Loucy (cell line): Measurements from ENCODE around the gene ZNF417.
A peak's percentile ranks its signal among the peaks of the same experiment; 100 is the strongest.
"Not testable (repeated sequence)": the region's sequence is repeated elsewhere in the genome, so short reads cannot be mapped to it uniquely, and the experiment has no call there.

ENCODE experiments used
- H2AFZ ChIP-seq: fragments of 200-600 bp; sonication (generic); 2 replicates; pipeline ENCODE4 v1.6.0; 2016; ENCODE audit warnings: antibody characterized with exemption, mild to moderate bottlenecking, low read length, moderate library complexity
- H3F3A ChIP-seq: fragments of 200-600 bp; 2 replicates; pipeline ENCODE4 v1.6.0; 2016; ENCODE audit warnings: antibody characterized with exemption, low read depth, mild to moderate bottlenecking
- H3K27me3 ChIP-seq: fragments of 200-600 bp; sonication (generic); 2 replicates; pipeline ENCODE4 v1.6.1; 2014; ENCODE audit warnings: low read length, mild to moderate bottlenecking; ENCODE audit not compliant: insufficient read depth, poor library complexity, severe bottlenecking
- H3K36me3 ChIP-seq: fragments of 200-600 bp; sonication (generic); 2 replicates; pipeline ENCODE4 v1.6.1; 2016; ENCODE audit warnings: low read length; ENCODE audit not compliant: insufficient read depth
- H3K4me1 ChIP-seq: fragments of 200-600 bp; sonication (generic); 2 replicates; pipeline ENCODE4 v1.5.1; 2014; ENCODE audit warnings: low read length, mild to moderate bottlenecking; ENCODE audit not compliant: insufficient read depth, poor library complexity, severe bottlenecking
- H3K4me2 ChIP-seq: fragments of 200-600 bp; sonication (generic); 2 replicates; pipeline ENCODE4 v1.6.0; 2014; ENCODE audit warnings: antibody characterized with exemption, low read length, low read depth, mild to moderate bottlenecking; ENCODE audit not compliant: poor library complexity, severe bottlenecking
- H3K4me3 ChIP-seq: fragments of 200-600 bp; sonication (generic); 2 replicates; pipeline ENCODE4 v1.5.1; 2014; ENCODE audit warnings: low read length, mild to moderate bottlenecking, mixed read lengths; ENCODE audit not compliant: poor library complexity, severe bottlenecking
- H3K79me2 ChIP-seq: fragments of 200-600 bp; sonication (generic); 2 replicates; pipeline ENCODE4 v1.6.1; 2014; ENCODE audit warnings: low read length; ENCODE audit not compliant: insufficient read depth
- H3K9ac ChIP-seq: fragments of 200-600 bp; sonication (generic); 2 replicates; pipeline ENCODE4 v1.6.0; 2014; ENCODE audit warnings: mild to moderate bottlenecking, low read depth, low read length, moderate library complexity; ENCODE audit not compliant: poor library complexity, severe bottlenecking
- H3K9me2 ChIP-seq: fragments of 200-600 bp; sonication (generic); replicated peaks from 2 replicates; pipeline ENCODE4 v1.6.1; 2016; ENCODE audit warnings: low read depth, low read length, mixed read lengths
- H3K9me3 ChIP-seq: fragments of 200-600 bp; sonication (generic); 2 replicates; pipeline ENCODE4 v1.6.1; 2014; ENCODE audit warnings: mild to moderate bottlenecking, antibody characterized with exemption, low read length, low read depth; ENCODE audit not compliant: insufficient read depth
- H4K20me1 ChIP-seq: fragments of 200-600 bp; sonication (generic); 2 replicates; pipeline ENCODE4 v1.6.0; 2014; ENCODE audit warnings: antibody characterized with exemption, low read length, mild to moderate bottlenecking; ENCODE audit not compliant: insufficient read depth, poor library complexity, severe bottlenecking
- CTCF ChIP-seq: fragments of 200-600 bp; sonication (generic); conservative IDR thresholded peaks from 2 replicates; pipeline ENCODE4 v1.5.1; 2014; ENCODE audit warnings: mild to moderate bottlenecking, antibody characterized with exemption, low read length
- EZH2phosphoT487 ChIP-seq: fragments of 200-600 bp; IDR thresholded peaks from 2 replicates; pipeline ENCODE4 v1.6.1; 2018; ENCODE audit warnings: antibody characterized with exemption, mild to moderate bottlenecking, moderate library complexity, borderline replicate concordance

Gene ZNF417

GRCh38 chr19:57916168-57916995, at the start of gene ZNF417:
Gene ZNF417 (minus strand): TSS chr19:57916592. CDS start chr19:57916411, 181 bp downstream.
- not testable (repeated sequence) for H3K36me3 ChIP-seq, H3K9me3 ChIP-seq
- TF ChIP-seq CTCF = peak; percentile 36

GRCh38 chr19:57964761-57965160, 48.4 kb upstream of the ZNF417 start:
- TF ChIP-seq CTCF (no peak), EZH2phosphoT487 (no peak)
- Histone ChIP-seq H3F3A (no peaks in the 10 kb centered on the region), H3K27me3 (no peaks in the 10 kb centered on the region), H3K4me1 (no peaks in the 10 kb centered on the region), H3K36me3 (no peaks in the 10 kb centered on the region), H3K4me2 (no peak overlapping the region), H3K4me3 (no peak overlapping the region), H3K9me2 (no peaks in the 10 kb centered on the region), H3K9ac (no peak overlapping the region), H3K9me3 (peaks cover 17% of the 10 kb centered on the region; the same call in 1 of the 2 replicates), H3K79me2 (no peaks in the 10 kb centered on the region), H4K20me1 (no peaks in the 10 kb centered on the region), H2AFZ (no peak overlapping the region)

More at GRCh38 chr19:57916168-57916995, at the start of gene ZNF417:
- not testable (repeated sequence) for H3K27me3 ChIP-seq, H4K20me1 ChIP-seq, H3K4me1 ChIP-seq, H3F3A ChIP-seq, H3K9me2 ChIP-seq
- H3K79me2 ChIP-seq = peaks cover 29% of the 10 kb centered on the region
- peak within 1 kb of the TSS; percentile 88 for H3K9ac ChIP-seq
- peak within 1 kb of the TSS; percentile 91 for H3K4me3 ChIP-seq
- H3K4me2 ChIP-seq = peak within 1 kb of the TSS; percentile 97
- H2AFZ ChIP-seq = peak within 1 kb of the TSS; percentile 90

GRCh38 chr19:57961785-57962184, 45.4 kb upstream of the ZNF417 start:
- Histone ChIP-seq H3K4me3 (no peak overlapping the region), H3K4me1 (no peaks in the 10 kb centered on the region), H3K9ac (no peak overlapping the region), H3K9me3 (peaks cover 16% of the 10 kb centered on the region; the same call in 1 of the 2 replicates), H3K4me2 (no peak overlapping the region), H2AFZ (no peak overlapping the region), H3K36me3 (no peaks in the 10 kb centered on the region), H3K79me2 (no peaks in the 10 kb centered on the region), H3F3A (no peaks in the 10 kb centered on the region), H4K20me1 (no peaks in the 10 kb centered on the region), H3K27me3 (no peaks in the 10 kb centered on the region), H3K9me2 (no peaks in the 10 kb centered on the region)
- TF ChIP-seq EZH2phosphoT487 (no peak), CTCF (no peak)
